Measurements from ENCODE around the gene MCEMP1. TPM values are rescaled to one million over a fixed set of nuclear protein-coding genes. Genes with fewer than 3 reads are reported as not detected.

The MCEMP1 gene
- total and polyA plus RNA-seq, 2 of the 4 experiments (the other 2 are of a cell fraction): 0.15 TPM; not detected in 1

GRCh38 chr19:7640803-7641202 is 36.1 kb upstream of the MCEMP1 start:
- no peak overlapping the region for H3K56ac ChIP-seq (ENCODE audit: extremely low read depth, insufficient read depth, low read length)
- no peak overlapping the region for H3K4me2 ChIP-seq (ENCODE audit: low read depth, low read length)
- H4K91ac ChIP-seq (ENCODE audit: insufficient read depth, low read depth, low read length): no peak overlapping the region
- no TSS peak for BruUV-seq (replicated peaks)
- no peak overlapping the region for H2BK20ac ChIP-seq (ENCODE audit: low read depth, low read length)
- no peak overlapping the region for H3K14ac ChIP-seq (replicated peaks; ENCODE audit: low read depth, low read length)
- peaks cover 11% of the 10 kb centered on the region; the same call in 1 of the 2 replicates for H3K27me3 ChIP-seq (ENCODE audit: control insufficient read depth, insufficient read depth, low read length)
- H3K4me3 ChIP-seq (ENCODE audit: insufficient read depth, low read depth, low read length): no peak overlapping the region
- H2BK15ac ChIP-seq (ENCODE audit: low read depth, low read length): no peak overlapping the region
- H3K9ac ChIP-seq (ENCODE audit: low read depth, low read length): no peak overlapping the region
- H4K5ac ChIP-seq (ENCODE audit: low read depth, low read length): no peak overlapping the region
- in situ Hi-C loops (cut with MboI; ENCODE audit: low sequenced_read_pairs) (no loop called here), intact Hi-C loops (cut with micrococcal nuclease) (no loop called here), dilution Hi-C loops (cut with HindIII; ENCODE audit: low sequenced_read_pairs, unreplicated experiment) (no loop called here)
- CTCF ChIA-PET: no interaction called here
- no peak overlapping the region for H2AK9ac ChIP-seq (replicated peaks; ENCODE audit: low read depth, low read length, poor library complexity)
- no peak overlapping the region for H2BK120ac ChIP-seq (ENCODE audit: low read depth, low read length)
- H3K4me1 ChIP-seq (ENCODE audit: control insufficient read depth, insufficient read depth, low read length): no peaks in the 10 kb centered on the region
- no peak overlapping the region for H3K23ac ChIP-seq (ENCODE audit: low read depth, low read length)
- H2AFZ ChIP-seq (replicated peaks; ENCODE audit: low read length, poor library complexity): no peak overlapping the region
- H4K20me1 ChIP-seq (ENCODE audit: insufficient read depth, low read length): peaks cover 5% of the 10 kb centered on the region; the same call in 1 of the 2 replicates
- H3K27ac ChIP-seq (ENCODE audit: insufficient read depth, low read length): no peak overlapping the region
- H3K9me3 ChIP-seq (ENCODE audit: control insufficient read depth, insufficient read depth, low read length): no peaks in the 10 kb centered on the region
- no peaks in the 10 kb centered on the region for H3K79me1 ChIP-seq (ENCODE audit: low read depth in 1 of 2, low read length in 2 of 2)
- WGBS, 2 experiments (ENCODE audit: extremely low coverage in 2 of 2, insufficient read length in 1 of 2): 83% methylated on average over 2 of the region's 11 CpGs; no CpG with 5 or more reads in 1 of the 2 experiments
- ATAC-seq (ENCODE audit: low read depth) (no peak), DNase-seq (no peak)
- H4K8ac ChIP-seq (ENCODE audit: low read depth in 2 of 2, low read length in 2 of 2): no peak overlapping the region
- H3K9me1 ChIP-seq (ENCODE audit: insufficient read depth, low read length): peaks cover 12% of the 10 kb centered on the region
- no peaks in the 10 kb centered on the region for H3K36me3 ChIP-seq (ENCODE audit: control insufficient read depth, insufficient read depth, low read length)
- no peak overlapping the region for H2BK5ac ChIP-seq (ENCODE audit: low read depth, low read length, poor library complexity, severe bottlenecking)
- H3K18ac ChIP-seq (ENCODE audit: low read depth, low read length): no peak overlapping the region
- TF ChIP-seq MAZ (IDR thresholded peaks at IDR 0.05; ENCODE audit: borderline replicate concordance, low read depth, low read length) (no peak), CEBPB (IDR thresholded peaks at IDR 0.05; ENCODE audit: low read depth, low read length) (no peak), RAD21 (IDR thresholded peaks at IDR 0.05; ENCODE audit: low read length) (no peak), POLR2A (IDR thresholded peaks at IDR 0.05; ENCODE audit: low read depth, low read length) (no peak), NFE2L2 (IDR thresholded peaks at IDR 0.05; ENCODE audit: low read depth, low read length) (no peak)
- POLR2A ChIA-PET (ENCODE audit: unreplicated experiment): no interaction called here
- no peak overlapping the region for H3K4ac ChIP-seq (ENCODE audit: low read depth, low read length)
- H2AK5ac ChIP-seq (ENCODE audit: low read depth, low read length): no peak overlapping the region

Measured in IMR-90 (cell line).